Bronchial epithelial cell (primary cell): ENCODE measurements around the gene PID1. TPM values are rescaled to one million over a fixed set of nuclear protein-coding genes. Genes with fewer than 3 reads are reported as not detected.

ENCODE experiments used
- DNase-seq: peaks from one replicate; pipeline ENCODE4 v3.0.0-alpha.2; 2010; ENCODE audit warnings: low read depth
- FAIRE-seq: peaks from 2 replicates; lab custom pipeline; 2011; peaks lifted over from hg19 to GRCh38; lab: Jason Lieb, UNC
- H3K27me3 ChIP-seq: 2 replicates; pipeline ENCODE4 v1.5.1; 2011; ENCODE audit warnings: low read length; ENCODE audit not compliant: control insufficient read depth, insufficient read depth
- H3K36me3 ChIP-seq: 2 replicates; pipeline ENCODE4 v1.5.1; 2011; ENCODE audit warnings: low read length; ENCODE audit not compliant: control insufficient read depth, insufficient read depth
- H3K4me3 ChIP-seq: 2 replicates; pipeline ENCODE4 v1.5.1; 2011; ENCODE audit warnings: mild to moderate bottlenecking, low read depth, low read length, control low read depth
- CTCF ChIP-seq: IDR thresholded peaks from 2 replicates; pipeline ENCODE4 v1.5.1; 2011; ENCODE audit warnings: mild to moderate bottlenecking, moderate library complexity, low read length, control low read depth, inconsistent platforms; ENCODE audit not compliant: insufficient read depth, severe bottlenecking
- total RNA-seq: library from RNA; depleted of rRNA; stranded (reverse); fragments of >200 nt; gene quantifications from 2 replicates; pipeline ENCODE4 v1.2.1, GENCODE V29; 2014

The PID1 gene
- total RNA-seq, 1 donor from 2014 or later, result 9.5 TPM

GRCh38 chr2:229249536-229249935 is 21.6 kb downstream of the PID1 start:
- no peaks in the 10 kb centered on the region for H3K36me3 ChIP-seq
- H3K27me3 ChIP-seq, result no peaks in the 10 kb centered on the region
- no peak overlapping the region for H3K4me3 ChIP-seq
- DNase-seq (no peak), FAIRE-seq (no peak)
- TF ChIP-seq CTCF, result no peak

GRCh38 chr2:229246334-229246733 is 24.8 kb downstream of the PID1 start:
- FAIRE-seq (no peak), DNase-seq (no peak)
- H3K27me3 ChIP-seq, result no peaks in the 10 kb centered on the region
- TF ChIP-seq CTCF, result no peak
- H3K4me3 ChIP-seq, result no peak overlapping the region
- H3K36me3 ChIP-seq, result no peaks in the 10 kb centered on the region

- no peaks in the 10 kb centered on the region for H3K36me3 ChIP-seq
- FAIRE-seq (no peak), DNase-seq (no peak)
- H3K27me3 ChIP-seq, result no peaks in the 10 kb centered on the region
- H3K4me3 ChIP-seq, result no peak overlapping the region
- TF ChIP-seq CTCF, result no peak
Observed at GRCh38 chr2:229244975-229245374, 26.1 kb downstream of the PID1 start.

GRCh38 chr2:229243890-229244560 is 27.1 kb downstream of the PID1 start:
- FAIRE-seq (no peak), DNase-seq (no peak)
- no peak for TF ChIP-seq CTCF
- H3K4me3 ChIP-seq, result no peak overlapping the region
- H3K27me3 ChIP-seq, result no peaks in the 10 kb centered on the region
- H3K36me3 ChIP-seq, result no peaks in the 10 kb centered on the region

- no peaks in the 10 kb centered on the region for H3K27me3 ChIP-seq
- no peak for TF ChIP-seq CTCF
- FAIRE-seq (no peak), DNase-seq (no peak)
- no peak overlapping the region for H3K4me3 ChIP-seq
- no peaks in the 10 kb centered on the region for H3K36me3 ChIP-seq
Observed at GRCh38 chr2:229240984-229241491, 30.0 kb downstream of the PID1 start.

- Histone ChIP-seq H3K27me3 (no peaks in the 10 kb centered on the region), H3K36me3 (no peaks in the 10 kb centered on the region), H3K4me3 (no peak overlapping the region)
- no peak for TF ChIP-seq CTCF
- DNase-seq (no peak), FAIRE-seq (no peak)
Observed at GRCh38 chr2:229239021-229239420, 32.1 kb downstream of the PID1 start.
